GM19099 (cell line): ENCODE measurements around the gene COL15A1.

Source experiments
- POLR2A ChIP-seq: IDR thresholded peaks from 3 replicates; pipeline ENCODE4 v1.6.1; 2011; ENCODE audit warnings: low read depth; ENCODE audit not compliant: insufficient read length; ENCODE audit errors: extremely low read depth

The COL15A1 gene

DNA sequence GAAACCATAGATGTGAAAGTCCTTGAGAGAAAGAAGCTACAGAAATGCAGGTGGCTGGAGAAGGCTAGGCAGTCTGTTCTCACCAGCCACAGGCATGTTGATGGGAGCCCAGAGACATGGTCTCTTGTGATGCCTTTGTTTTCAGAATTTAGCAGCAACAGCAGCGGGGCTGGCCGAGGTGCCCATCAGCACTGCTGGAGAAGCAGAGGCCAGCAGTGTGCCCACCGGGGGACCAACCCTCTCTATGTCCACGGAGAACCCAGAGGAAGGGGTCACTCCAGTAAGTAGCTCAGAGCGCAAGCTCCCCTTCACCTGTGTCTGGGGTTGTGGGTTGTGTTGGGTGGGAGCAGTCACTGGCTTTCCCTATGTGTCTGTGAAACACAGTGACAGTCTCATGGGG is 59.6 kb downstream of the COL15A1 start:
- no peak for TF ChIP-seq POLR2A

GRCh38 chr9:99004115-99004514 is 60.4 kb downstream of the COL15A1 start:
- no peak for TF ChIP-seq POLR2A

DNA sequence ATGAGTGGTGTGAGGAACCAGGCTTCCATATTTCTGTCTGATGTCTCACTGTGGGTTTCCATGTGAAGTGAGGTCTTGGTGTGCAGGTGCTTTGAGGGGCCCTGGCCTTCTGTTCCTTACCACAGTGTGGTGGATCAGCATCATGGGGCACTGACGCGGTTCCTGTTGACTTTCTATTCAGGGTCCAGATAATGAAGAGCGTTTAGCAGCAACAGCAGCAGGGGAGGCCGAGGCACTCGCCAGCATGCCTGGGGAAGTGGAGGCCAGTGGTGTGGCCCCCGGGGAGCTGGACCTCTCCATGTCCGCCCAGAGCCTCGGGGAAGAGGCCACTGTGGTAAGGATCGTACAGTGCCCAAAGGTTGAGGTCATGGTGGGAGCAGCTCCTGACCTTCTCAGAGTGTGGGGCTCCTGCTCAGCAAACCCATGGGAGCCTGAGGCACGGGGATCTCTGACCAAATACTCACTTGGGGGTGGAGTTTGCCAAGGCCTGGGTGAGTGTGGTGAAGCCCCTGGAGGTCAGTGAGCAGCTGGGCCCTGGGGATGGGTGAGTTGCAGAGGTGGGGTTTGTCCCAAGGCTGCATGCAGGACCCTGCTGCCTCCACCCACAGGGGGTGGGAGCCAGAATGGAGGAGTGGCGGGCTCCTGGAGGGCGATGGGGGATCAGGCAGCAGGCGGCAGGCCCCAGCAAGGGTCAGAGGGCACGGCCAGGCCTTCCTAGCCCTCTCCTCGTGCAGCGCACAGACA is 61.2 kb downstream of the COL15A1 start:
- TF ChIP-seq POLR2A, result no peak

GRCh38 chr9:99005651-99006050 is 61.9 kb downstream of the COL15A1 start:
- no peak for TF ChIP-seq POLR2A

DNA sequence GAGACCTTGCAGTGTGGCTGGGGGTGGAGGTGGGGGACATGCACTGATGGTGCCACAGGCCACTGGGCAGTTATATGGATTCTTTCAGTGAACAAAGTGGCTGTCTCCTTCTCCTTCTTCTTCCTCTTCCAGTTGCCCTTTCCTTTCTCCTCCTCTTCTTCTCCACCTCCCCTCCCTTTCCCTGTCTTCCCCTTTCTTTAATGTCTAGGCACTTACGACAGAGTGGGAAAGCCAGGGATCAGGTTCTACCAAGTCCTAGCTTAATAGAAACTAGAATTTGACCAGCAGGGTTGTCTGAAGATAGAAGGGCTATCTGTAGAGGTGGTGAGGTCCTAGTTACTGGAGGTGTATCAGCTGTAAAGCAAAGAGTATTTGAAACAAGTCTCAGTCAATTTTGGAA is 62.8 kb downstream of the COL15A1 start:
- no peak for TF ChIP-seq POLR2A

GRCh38 chr9:99006979-99007378 is 63.3 kb downstream of the COL15A1 start:
- no peak for TF ChIP-seq POLR2A

DNA sequence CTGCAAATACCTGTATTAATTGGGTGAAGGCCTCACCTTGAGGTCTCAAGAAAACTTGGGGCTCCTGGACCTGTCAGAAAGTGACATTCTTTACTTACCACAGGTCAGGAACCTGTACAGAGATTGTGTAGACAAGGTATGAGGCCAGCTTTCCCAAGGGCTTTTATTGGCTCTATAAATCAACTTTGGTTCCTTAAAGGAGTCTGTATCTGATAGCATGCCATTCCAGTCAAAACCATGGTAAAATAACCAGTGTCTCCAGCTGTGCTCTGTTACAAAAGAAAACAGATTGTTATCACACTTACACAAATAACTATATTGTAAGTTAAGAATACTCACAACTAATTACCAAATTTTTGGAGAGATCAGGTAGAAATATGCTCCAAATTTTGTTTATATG is 64.5 kb downstream of the COL15A1 start:
- no peak for TF ChIP-seq POLR2A

DNA sequence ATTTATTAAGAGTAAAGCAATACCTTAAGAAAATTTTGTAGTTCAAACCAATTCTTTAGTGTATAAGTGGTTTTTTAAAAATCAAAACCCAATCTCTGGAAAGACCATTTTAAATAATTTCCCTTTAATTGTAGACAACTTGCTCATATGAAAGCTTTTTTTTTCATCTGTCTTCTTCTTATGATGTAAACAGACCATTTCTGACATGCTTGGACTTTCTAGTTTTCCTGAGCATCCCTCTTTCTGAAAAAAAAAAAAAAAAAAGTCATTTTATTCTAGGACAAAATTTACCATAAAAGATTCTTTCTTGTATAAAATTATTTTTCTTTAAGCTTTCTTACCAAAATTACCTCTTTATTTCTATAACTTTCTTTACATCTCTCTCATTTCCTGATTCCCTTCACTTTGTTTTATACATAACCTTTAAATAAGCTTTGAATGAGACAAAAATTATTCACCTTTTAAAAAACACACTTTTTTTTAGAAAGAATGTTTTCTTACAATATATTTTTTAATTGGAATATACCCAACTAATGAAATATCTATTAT is 67.5 kb downstream of the COL15A1 start:
- TF ChIP-seq POLR2A, result no peak

DNA sequence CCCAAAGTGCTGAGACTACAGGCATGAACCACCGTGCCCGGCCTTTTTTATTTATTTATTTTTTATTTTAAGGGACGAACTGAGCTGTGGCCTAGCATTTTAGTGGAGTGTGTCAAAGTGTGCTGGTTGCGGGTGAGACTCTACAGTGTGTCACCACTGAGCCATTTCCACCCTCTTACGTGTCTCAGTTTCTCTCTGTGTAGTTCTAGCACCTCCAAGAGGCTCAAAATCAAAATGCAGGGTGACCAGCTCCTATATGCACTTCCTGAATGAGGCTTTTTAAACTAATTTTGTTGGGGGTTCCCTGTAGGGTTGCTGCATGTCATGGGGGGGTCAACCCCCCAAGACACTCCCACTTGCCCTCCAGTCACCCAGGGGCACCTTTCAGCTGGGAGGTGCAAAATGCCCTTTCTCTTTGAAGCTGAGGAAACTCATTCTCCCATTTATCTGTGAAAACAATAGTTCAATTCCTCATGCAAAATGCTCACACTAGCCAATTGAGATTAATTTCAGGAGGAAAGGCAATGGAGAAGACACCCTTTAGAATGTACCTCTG is 69.3 kb downstream of the COL15A1 start:
- no peak for TF ChIP-seq POLR2A

DNA sequence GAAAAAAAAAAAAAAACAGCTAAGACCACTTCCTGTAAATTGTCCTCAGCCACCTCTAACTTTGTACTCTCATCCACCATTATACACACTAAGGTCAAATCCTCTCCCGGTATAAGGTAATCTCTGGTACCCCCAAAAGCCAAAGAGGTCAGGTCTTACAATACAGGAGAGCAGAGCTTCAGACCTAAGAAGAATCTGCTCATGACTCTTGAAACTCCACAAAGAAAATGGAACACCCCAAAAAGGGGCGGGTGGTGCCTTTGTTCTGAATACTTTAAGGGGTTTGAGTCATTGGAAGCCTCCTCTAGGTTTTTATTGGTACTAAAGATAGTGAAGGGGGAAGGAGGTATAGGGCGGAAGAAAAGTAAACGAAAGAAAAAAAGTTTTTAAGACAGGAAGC is 69.8 kb downstream of the COL15A1 start:
- TF ChIP-seq POLR2A, result no peak

DNA sequence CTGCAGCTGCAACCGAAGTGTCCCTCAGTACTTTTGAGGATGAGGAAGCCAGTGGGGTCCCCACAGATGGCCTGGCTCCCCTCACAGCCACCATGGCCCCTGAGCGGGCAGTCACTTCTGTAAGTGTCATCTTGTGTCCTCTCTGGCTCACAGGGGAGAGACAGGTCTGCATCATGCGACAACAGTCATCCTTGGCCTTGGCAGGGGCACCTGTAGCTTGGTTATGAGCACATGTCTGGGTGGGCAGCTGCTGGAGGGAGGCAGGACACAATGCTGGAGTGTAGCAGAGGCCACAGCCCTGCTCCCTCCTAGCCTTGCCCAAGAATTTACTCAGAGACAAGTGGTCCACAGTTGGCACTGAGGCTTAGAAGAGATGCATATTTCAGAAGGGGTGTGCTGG is 71.7 kb downstream of the COL15A1 start:
- no peak for TF ChIP-seq POLR2A

DNA sequence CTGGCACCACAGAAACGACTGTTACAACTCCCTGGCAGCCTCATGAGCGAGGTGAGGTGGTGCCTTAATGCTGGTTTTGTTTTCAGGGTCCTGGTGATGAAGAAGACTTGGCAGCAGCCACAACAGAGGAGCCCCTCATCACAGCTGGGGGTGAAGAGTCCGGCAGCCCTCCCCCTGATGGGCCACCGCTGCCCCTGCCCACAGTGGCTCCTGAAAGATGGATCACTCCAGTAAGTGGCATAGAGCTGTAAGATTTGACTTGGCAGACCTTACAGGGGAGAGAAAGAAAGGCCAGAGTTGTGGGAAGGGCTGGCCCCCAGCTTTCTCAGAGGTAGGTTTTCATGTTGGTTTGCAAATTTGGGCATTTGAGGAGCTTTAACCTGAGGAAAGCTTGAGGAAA is 72.2 kb downstream of the COL15A1 start:
- TF ChIP-seq POLR2A, result no peak

GRCh38 chr9:99016681-99017387 is 73.1 kb downstream of the COL15A1 start:
- TF ChIP-seq POLR2A, result no peak

DNA sequence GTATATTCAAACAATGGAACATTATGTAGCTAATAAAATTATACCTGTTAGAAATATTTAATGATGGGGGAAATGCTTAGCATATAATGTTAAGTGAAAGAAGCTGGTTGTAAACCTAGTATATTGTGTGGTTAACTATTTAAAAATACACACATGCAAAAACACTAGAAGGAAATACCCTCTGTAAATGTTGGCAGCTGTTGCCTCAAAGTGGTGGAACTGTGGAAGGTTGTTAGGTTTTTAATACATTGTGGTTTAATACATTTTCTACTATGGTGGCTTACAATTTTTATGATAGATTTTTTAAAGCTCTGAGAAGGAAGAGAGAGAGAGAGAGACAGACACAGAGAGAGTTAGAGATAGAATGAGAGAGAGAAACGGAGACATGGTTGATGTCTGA is 74.9 kb downstream of the COL15A1 start:
- TF ChIP-seq POLR2A, result no peak

- TF ChIP-seq POLR2A, result no peak
Observed at GRCh38 chr9:99019510-99020331, 76.0 kb downstream of the COL15A1 start.
